OCI-LY7 (cell line): ENCODE results near the gene GPBAR1.

ENCODE experiments used
- CTCF ChIP-seq: fragments of 200-600 bp; sonication (generic); conservative IDR thresholded peaks from 2 replicates; pipeline ENCODE4 v1.5.1; 2014; ENCODE audit warnings: mild to moderate bottlenecking, antibody characterized with exemption, low read length, moderate library complexity, mixed read lengths
- EZH2phosphoT487 ChIP-seq: fragments of 200-600 bp; sonication (generic); IDR thresholded peaks from 2 replicates; pipeline ENCODE4 v1.6.1; 2018; ENCODE audit warnings: low read depth, borderline replicate concordance, mild to moderate bottlenecking, mixed run types, antibody characterized with exemption, low read length, moderate library complexity, mixed read lengths

GRCh38 chr2:218277921-218278320 lies 17.1 kb downstream of the GPBAR1 start:
- no peak for TF ChIP-seq CTCF
- no peak for TF ChIP-seq EZH2phosphoT487
